Colonic mucosa (tissue), 4 donors: ENCODE measurements around the gene PDZD4. TPM values are rescaled to one million over a fixed set of nuclear protein-coding genes. Genes with fewer than 3 reads are reported as not detected.
A peak's percentile ranks its signal among the peaks of the same experiment; 100 is the strongest.

ENCODE experiments used
- DNase-seq: peaks from one replicate; pipeline ENCODE4 v3.0.0-alpha.2; 2020
- H3K27ac ChIP-seq: fragments of 200-600 bp; one replicate; pipeline ENCODE4 v1.8.0; 2021
- H3K27me3 ChIP-seq: fragments of 200-600 bp; one replicate; pipeline ENCODE4 v1.8.0; 2021
- H3K36me3 ChIP-seq: fragments of 200-600 bp; one replicate; pipeline ENCODE4 v1.8.0; 2021
- H3K4me1 ChIP-seq: fragments of 200-600 bp; one replicate; pipeline ENCODE4 v1.8.0; 2021; ENCODE audit warnings: mild to moderate bottlenecking
- H3K4me3 ChIP-seq: fragments of 200-600 bp; one replicate; pipeline ENCODE4 v1.8.0; 2021
- H3K9ac ChIP-seq, 2 donors: one replicate each; pipeline ENCODE4 v1.7.0; 2013; ENCODE audit warnings: control low read depth in 2 of 2, low read depth in 2 of 2, low read length in 2 of 2
- H3K9me3 ChIP-seq: fragments of 200-600 bp; one replicate; pipeline ENCODE4 v1.8.0; 2021
- intact Hi-C: fragments of 100-400 bp; cut with DNase I; formaldehyde crosslinking; loops from one replicate; pipeline ENCODE4 v1.14.1; 2022
- total RNA-seq, 2 donors: library from RNA; stranded (reverse); fragmentation: NEBNext Ultra II Directional in 1 of 2; extraction: Animal tissue kit (Norgen Biotek cat#: 25700) in 1 of 2; gene quantifications; one replicate each; pipeline ENCODE4 v1.2.1, GENCODE V29; 2021
- TF ChIP-seq, protein P1 (sequence below): fragments of 200-600 bp; IDR thresholded peaks from one replicate; pipeline ENCODE4 v1.8.0; 2022; ENCODE audit warnings: antibody characterized with exemption, mild to moderate bottlenecking
- donor health status: healthy.
- donor health status: DM: no; HTN: no; CAD: no.
- donor health status: DM: no; HTN: no; CAD: no.

PDZD4 gene
- total RNA-seq, 2 donors from 2014 or later = 1.5 to 3.2 TPM

DNA sequence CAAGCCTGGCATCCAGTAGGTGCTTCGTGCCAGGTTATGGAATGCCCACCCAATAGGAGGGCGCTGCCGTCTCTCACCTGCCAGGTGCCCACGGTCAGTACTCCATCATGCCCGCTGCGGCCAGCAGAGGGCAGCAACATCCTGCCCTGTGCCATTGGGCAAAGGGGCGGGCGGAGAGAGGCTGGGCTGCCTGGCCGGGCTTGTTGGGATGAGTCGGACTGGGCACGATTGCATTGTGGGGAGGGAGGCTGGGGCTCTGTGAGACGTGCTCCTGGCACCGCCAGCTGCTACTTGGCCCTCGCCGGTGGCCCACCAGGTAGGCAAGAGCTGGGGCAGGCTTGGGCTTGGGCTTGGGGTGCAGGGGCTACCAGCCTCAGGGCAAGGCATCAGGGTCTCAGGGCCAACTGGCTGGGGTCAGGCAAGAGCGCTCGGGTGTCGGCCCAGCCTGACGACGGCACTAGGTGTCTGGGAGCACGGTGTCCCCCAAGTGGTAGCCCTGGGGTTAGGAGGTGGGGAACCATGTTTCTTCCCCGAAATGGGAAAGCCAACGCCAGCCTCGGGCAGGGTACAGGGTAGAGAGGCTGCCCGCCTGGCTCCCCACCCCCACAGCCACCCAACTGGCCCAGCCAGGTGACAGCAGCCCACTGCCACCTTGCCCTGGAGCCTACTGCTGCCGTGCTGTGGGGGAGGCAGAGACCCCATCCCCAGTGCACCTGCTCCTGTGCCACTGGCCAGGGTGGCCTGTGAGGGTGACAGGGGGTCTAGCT is 66.2 kb downstream of the PDZD4 start, which contains the start of gene PLXNB3:
Gene PLXNB3 (plus strand): TSS at position 261 of the 767 bp plus-strand sequence. CDS start 1,287 bp downstream, outside the sequence.
- Histone ChIP-seq H3K9ac (peak within 1 kb of the TSS in 1 of 2 donors; percentile 7), H3K27me3 (no peaks in the 10 kb centered on the region), H3K4me1 (no peaks in the 10 kb centered on the region), H3K27ac (no peak within 1 kb of the TSS), H3K9me3 (no peaks in the 10 kb centered on the region), H3K36me3 (no peaks in the 10 kb centered on the region), H3K4me3 (no peak within 1 kb of the TSS)
- TF ChIP-seq, protein P1, sequence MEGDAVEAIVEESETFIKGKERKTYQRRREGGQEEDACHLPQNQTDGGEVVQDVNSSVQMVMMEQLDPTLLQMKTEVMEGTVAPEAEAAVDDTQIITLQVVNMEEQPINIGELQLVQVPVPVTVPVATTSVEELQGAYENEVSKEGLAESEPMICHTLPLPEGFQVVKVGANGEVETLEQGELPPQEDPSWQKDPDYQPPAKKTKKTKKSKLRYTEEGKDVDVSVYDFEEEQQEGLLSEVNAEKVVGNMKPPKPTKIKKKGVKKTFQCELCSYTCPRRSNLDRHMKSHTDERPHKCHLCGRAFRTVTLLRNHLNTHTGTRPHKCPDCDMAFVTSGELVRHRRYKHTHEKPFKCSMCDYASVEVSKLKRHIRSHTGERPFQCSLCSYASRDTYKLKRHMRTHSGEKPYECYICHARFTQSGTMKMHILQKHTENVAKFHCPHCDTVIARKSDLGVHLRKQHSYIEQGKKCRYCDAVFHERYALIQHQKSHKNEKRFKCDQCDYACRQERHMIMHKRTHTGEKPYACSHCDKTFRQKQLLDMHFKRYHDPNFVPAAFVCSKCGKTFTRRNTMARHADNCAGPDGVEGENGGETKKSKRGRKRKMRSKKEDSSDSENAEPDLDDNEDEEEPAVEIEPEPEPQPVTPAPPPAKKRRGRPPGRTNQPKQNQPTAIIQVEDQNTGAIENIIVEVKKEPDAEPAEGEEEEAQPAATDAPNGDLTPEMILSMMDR = peak; percentile 92
- intact Hi-C loops = loop anchor here (5.0 kb wide), 1 partner anchor 188 kb away; no protein-coding TSS in a partner anchor
- DNase-seq = peak; percentile 87

DNA sequence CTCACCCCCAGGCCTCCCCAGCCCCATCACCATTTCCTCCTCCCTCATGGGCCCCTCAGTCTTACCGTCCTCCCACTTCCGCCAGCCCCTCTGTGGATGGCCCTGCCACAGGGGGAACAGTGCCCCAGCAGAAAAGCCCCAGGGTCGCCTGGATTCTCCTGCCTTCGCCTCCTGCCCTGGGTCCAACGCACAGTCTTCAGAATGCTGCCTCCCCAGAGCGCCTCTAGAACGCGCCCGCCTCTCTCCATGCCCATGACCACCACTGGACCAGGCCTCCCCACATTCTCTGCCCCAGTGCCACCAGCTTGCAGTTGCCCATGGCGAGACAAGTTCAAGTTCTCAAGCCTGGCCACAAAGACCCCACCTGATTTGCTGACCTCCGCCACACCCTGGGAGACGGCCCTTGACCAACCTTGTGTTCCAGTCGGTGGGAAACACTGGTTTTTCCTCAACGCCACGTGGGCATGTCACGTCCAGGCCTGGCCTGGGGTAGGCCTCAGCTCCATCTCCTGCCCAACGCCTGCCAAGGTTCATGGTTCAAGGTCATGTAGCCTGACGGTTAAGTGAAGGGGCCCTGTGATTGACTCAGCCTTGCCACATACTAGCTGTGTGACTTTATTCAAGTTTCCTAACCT is 66.9 kb downstream of the PDZD4 start:
- TF ChIP-seq, protein P1 = no peak
- intact Hi-C loops = loop anchor here (5.0 kb wide), 1 partner anchor 189 kb away; no protein-coding TSS in a partner anchor

DNA sequence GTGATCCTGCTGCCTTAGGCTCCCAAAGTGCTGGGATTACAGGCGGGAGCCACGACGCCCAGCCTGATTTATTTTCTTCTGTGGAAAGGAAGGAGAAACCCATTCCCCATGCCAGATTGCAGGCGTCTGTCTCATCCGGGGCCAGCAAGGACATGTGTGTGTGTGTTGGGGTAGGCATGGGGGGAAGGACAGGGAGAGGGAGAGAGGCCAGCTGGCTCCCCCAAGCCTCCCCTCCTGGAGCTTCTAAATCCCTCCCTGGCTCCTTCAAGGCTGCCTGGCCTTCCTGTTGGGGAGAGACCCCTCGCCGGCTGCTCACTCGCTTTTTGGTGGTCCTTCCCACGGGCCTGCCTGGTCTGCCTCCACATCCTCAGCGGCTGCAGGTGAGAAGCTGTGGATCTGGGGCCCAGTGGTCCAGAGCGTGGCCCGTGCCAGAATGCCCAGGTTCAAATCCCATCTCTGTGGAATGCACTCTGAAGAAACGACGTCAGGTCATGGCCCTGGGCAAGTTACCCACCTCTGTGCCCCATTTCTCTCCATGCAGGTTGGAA is 67.6 kb downstream of the PDZD4 start:
- TF ChIP-seq, protein P1 = no peak
- Histone ChIP-seq H3K27me3 (no peaks in the 10 kb centered on the region), H3K4me1 (no peaks in the 10 kb centered on the region), H3K9me3 (no peaks in the 10 kb centered on the region), H3K27ac (no peak overlapping the region), H3K36me3 (no peaks in the 10 kb centered on the region), H3K4me3 (no peak overlapping the region), H3K9ac (no peak overlapping the region)
- intact Hi-C loops = loop anchor here (5.0 kb wide), 1 partner anchor 190 kb away; no protein-coding TSS in a partner anchor
- DNase-seq = no peak

More for the DNA sequence above, 66.9 kb downstream of the PDZD4 start:
- Histone ChIP-seq H3K27me3 (no peaks in the 10 kb centered on the region), H3K9me3 (no peaks in the 10 kb centered on the region), H3K36me3 (no peaks in the 10 kb centered on the region), H3K4me1 (no peaks in the 10 kb centered on the region), H3K9ac (no peak overlapping the region), H3K27ac (no peak overlapping the region), H3K4me3 (no peak overlapping the region)
- DNase-seq = no peak

DNA sequence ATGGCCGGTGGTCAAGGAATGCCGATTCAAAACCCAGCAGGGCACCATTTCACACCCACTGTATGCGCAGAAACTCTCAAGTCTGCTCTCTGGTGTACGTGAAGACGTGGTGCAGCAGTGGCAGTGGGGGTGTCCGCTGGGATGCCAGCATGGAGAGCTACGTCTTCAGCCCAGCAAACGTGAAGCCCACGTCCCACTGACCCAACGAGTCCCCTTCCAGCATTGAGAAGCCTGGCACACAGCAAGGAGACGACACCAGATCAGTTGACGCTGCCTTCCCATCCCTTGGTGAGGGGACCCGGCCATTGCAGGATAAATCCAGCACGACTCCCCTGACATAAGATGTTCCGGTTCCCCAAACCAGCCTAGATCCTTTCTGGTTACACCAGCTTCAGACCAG is 68.5 kb downstream of the PDZD4 start:
- DNase-seq = no peak
- TF ChIP-seq, protein P1 = no peak
- Histone ChIP-seq H3K9ac (no peak overlapping the region), H3K27me3 (no peaks in the 10 kb centered on the region), H3K27ac (no peak overlapping the region), H3K4me1 (no peaks in the 10 kb centered on the region), H3K36me3 (no peaks in the 10 kb centered on the region), H3K9me3 (no peaks in the 10 kb centered on the region), H3K4me3 (no peak overlapping the region)
- intact Hi-C loops = loop anchor here (5.0 kb wide), 1 partner anchor 190 kb away; no protein-coding TSS in a partner anchor

DNA sequence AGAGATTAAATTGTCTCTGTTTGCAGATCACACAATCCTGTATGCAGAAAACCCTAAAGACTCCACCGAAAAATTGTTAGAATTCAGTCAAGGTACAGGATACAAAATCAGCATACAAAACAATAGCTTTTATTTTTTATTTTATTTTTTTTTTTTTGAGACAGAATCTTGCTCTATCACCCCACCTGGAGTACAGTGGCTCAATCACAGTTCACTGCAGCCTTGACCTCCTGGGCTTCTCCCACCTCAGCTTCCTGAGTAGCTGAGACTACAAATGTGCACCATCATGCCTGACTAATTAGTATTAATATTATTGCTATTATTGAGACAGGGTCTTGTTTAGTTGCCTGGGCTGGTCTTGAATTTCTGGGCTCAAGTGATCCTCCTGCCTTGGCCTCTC is 75.2 kb downstream of the PDZD4 start:
- DNase-seq = no peak
- intact Hi-C loops = no loop called here

More for the DNA sequence above, 75.2 kb downstream of the PDZD4 start:
- no peak overlapping the region for H3K9ac ChIP-seq
- no peaks in the 10 kb centered on the region for H3K4me1 ChIP-seq
- H3K4me3 ChIP-seq = no peak overlapping the region
- H3K27me3 ChIP-seq = no peaks in the 10 kb centered on the region
- no peaks in the 10 kb centered on the region for H3K9me3 ChIP-seq
- H3K27ac ChIP-seq = no peak overlapping the region
- TF ChIP-seq, protein P1 = no peak
- H3K36me3 ChIP-seq = no peaks in the 10 kb centered on the region
